K562 (cell line): ENCODE results near the gene MPND. TPM values are rescaled to one million over a fixed set of nuclear protein-coding genes. Genes with fewer than 3 reads are reported as not detected.

Source experiments
- BACH1 ChIP-seq: fragments of 200-800 bp; sonication (Bioruptor generic); IDR thresholded peaks from 2 replicates; pipeline ENCODE4 v1.6.1; 2016; ENCODE audit warnings: missing genetic modification characterization, missing compliant biosample characterization
- BCOR ChIP-seq: fragments of 450-650 bp; IDR thresholded peaks from 2 replicates; pipeline ENCODE4 v1.6.1; 2016
- BRD9 ChIP-seq: fragments of 450-650 bp; IDR thresholded peaks from 2 replicates; pipeline ENCODE4 v1.6.1; 2018; ENCODE audit warnings: low read depth; ENCODE audit not compliant: partially characterized antibody
- CBX3 ChIP-seq, 2 experiments: IDR thresholded peaks; 1 replicate in 1 of 2; 2 replicates in 1 of 2; pipeline ENCODE4 v1.6.1; 2012; ENCODE audit warnings: inconsistent platforms in 2 of 2, low read length in 2 of 2, borderline replicate concordance in 1 of 2, control low read depth in 1 of 2
- COPS2 ChIP-seq: fragments of 450-650 bp; conservative IDR thresholded peaks from 2 replicates; pipeline ENCODE4 v1.6.1; 2016; ENCODE audit warnings: mild to moderate bottlenecking, moderate library complexity
- HDAC6 ChIP-seq: IDR thresholded peaks from 2 replicates; pipeline ENCODE4 v1.6.1; 2012; ENCODE audit warnings: low read depth, mild to moderate bottlenecking, control low read depth, inconsistent platforms, low read length, moderate library complexity
- HOXB6 ChIP-seq: fragments of 250-450 bp; sonication (Bioruptor Pico); IDR thresholded peaks from 2 replicates; pipeline ENCODE4 v1.5.1; 2022; ENCODE audit warnings: mild to moderate bottlenecking, borderline replicate concordance
- NCOA4 ChIP-seq: fragments of 450-650 bp; IDR thresholded peaks from 2 replicates; pipeline ENCODE4 v1.6.1; 2018; ENCODE audit warnings: mild to moderate bottlenecking; ENCODE audit not compliant: partially characterized antibody
- PURB ChIP-seq: sonication (generic); formaldehyde crosslinking; IDR thresholded peaks from 2 replicates; pipeline ENCODE4 v1.9.0; 2021; ENCODE audit warnings: low read depth, mild to moderate bottlenecking, missing genetic modification reagents
- SOX6 ChIP-seq: fragments of 450-650 bp; IDR thresholded peaks from 2 replicates; pipeline ENCODE4 v1.6.1; 2014; ENCODE audit warnings: mild to moderate bottlenecking
- SP1 ChIP-seq: sonication (generic); formaldehyde crosslinking; IDR thresholded peaks from 2 replicates; pipeline ENCODE4 v1.8.1; 2022; ENCODE audit warnings: mild to moderate bottlenecking, missing genetic modification reagents
- SPI1 ChIP-seq: IDR thresholded peaks from 2 replicates; pipeline ENCODE4 v1.6.1; 2011; ENCODE audit warnings: low read depth, low read length, control low read depth, borderline replicate concordance
- SRF ChIP-seq, 2 experiments: fragments of 250-450, 450-650 bp in 1 of 2; sonication (Bioruptor Pico) in 1 of 2; sonication (generic) in 1 of 2; formaldehyde crosslinking; IDR thresholded peaks; 2 replicates each; pipeline versions ENCODE4 v1.5.0 to v1.5.1; 2020 to 2022; ENCODE audit warnings: mild to moderate bottlenecking in 1 of 2, missing genetic modification reagents in 1 of 2
- SRSF7 ChIP-seq: fragments of 200-400 bp; formaldehyde crosslinking; optimal IDR thresholded peaks from 2 replicates; pipeline ENCODE3; 2017; ENCODE audit warnings: mild to moderate bottlenecking, low read depth, low read length
- THRAP3 ChIP-seq: fragments of 450-650 bp; IDR thresholded peaks from 2 replicates; pipeline ENCODE4 v1.6.1; 2016; ENCODE audit warnings: mild to moderate bottlenecking, inconsistent platforms, borderline replicate concordance
- ZC3H11A ChIP-seq: IDR thresholded peaks from 2 replicates; pipeline ENCODE4 v1.6.1; 2012; ENCODE audit warnings: low read depth, low read length, improper control_type of control experiment
- ZNF143 ChIP-seq: sonication (generic); formaldehyde crosslinking; IDR thresholded peaks from 2 replicates; pipeline ENCODE4 v1.9.0; 2022; ENCODE audit warnings: mild to moderate bottlenecking, missing genetic modification reagents
- ZNF316 ChIP-seq: fragments of 450-650 bp; IDR thresholded peaks from 2 replicates; pipeline ENCODE4 v1.6.1; 2016
- polyA plus RNA-seq, 8 experiments: library from polyadenylated mRNA; depleted of rRNA in 4 of 8; stranded (reverse) in 5 of 8; unstranded in 3 of 8; fragments of >200 nt; fragmentation: Nextera tagmentation in 2 of 8; fragmentation: Illumina TruSeq in 1 of 8; extraction: Ambion mirVana in 2 of 8; extraction: Trizol in 1 of 8; gene quantifications; 2 replicates each; pipeline versions ENCODE4 v1.2.1 to v1.2.3, GENCODE V29; 2011 to 2014; ENCODE audit warnings: inconsistent platforms in 1 of 8, missing spikeins in 1 of 8
- total RNA-seq, 7 experiments: library from RNA; depleted of rRNA in 6 of 7; stranded (reverse); fragments of >200 nt in 6 of 7; fragmentation: Illumina TruSeq in 2 of 7; extraction: Trizol in 2 of 7; gene quantifications; 2 replicates each; pipeline versions ENCODE4 v1.2.1 to v1.2.3, GENCODE V29; 2011 to 2021; ENCODE audit warnings: low replicate concordance in 1 of 7
- TF ChIP-seq, protein P1 (sequence below): fragments of 450-650 bp; IDR thresholded peaks from 2 replicates; pipeline ENCODE4 v1.6.1; 2016; ENCODE audit warnings: missing biosample characterization, missing genetic modification characterization
- TF ChIP-seq, protein P2 (sequence below): fragments of 250-450 bp; sonication (Bioruptor Pico); IDR thresholded peaks from 2 replicates; pipeline ENCODE4 v1.9.0; 2021; ENCODE audit warnings: mild to moderate bottlenecking, inconsistent platforms
- TF ChIP-seq, protein P3 (sequence below): fragments of 250-450 bp; sonication (Bioruptor Pico); IDR thresholded peaks from 2 replicates; pipeline ENCODE4 v1.8.0; 2021; ENCODE audit warnings: borderline replicate concordance, mild to moderate bottlenecking, moderate library complexity; ENCODE audit not compliant: poor library complexity, severe bottlenecking
- TF ChIP-seq, protein P4 (sequence below): sonication (generic); formaldehyde crosslinking; IDR thresholded peaks from 2 replicates; pipeline ENCODE4 v1.8.0; 2022; ENCODE audit warnings: missing genetic modification reagents, mild to moderate bottlenecking, borderline replicate concordance
- TF ChIP-seq, protein P5 (sequence below), 2 experiments: IDR thresholded peaks; 2 replicates each; pipeline ENCODE4 v1.6.1; 2011; ENCODE audit warnings: borderline replicate concordance in 1 of 2, control low read depth in 1 of 2, low read depth in 1 of 2, low read length in 1 of 2, mild to moderate bottlenecking in 1 of 2, mixed read lengths in 1 of 2, moderate library complexity in 1 of 2; ENCODE audit not compliant: insufficient read depth in 1 of 2, insufficient read length in 1 of 2, poor library complexity in 1 of 2, severe bottlenecking in 1 of 2; ENCODE audit errors: extremely low read depth in 1 of 2

Gene MPND
- total and polyA plus RNA-seq, 9 of the 15 experiments (the other 6 are each of a cell fraction or from before 2014, with no cell fraction given) = 0.25 to 14.0 (median 3.9) TPM

DNA sequence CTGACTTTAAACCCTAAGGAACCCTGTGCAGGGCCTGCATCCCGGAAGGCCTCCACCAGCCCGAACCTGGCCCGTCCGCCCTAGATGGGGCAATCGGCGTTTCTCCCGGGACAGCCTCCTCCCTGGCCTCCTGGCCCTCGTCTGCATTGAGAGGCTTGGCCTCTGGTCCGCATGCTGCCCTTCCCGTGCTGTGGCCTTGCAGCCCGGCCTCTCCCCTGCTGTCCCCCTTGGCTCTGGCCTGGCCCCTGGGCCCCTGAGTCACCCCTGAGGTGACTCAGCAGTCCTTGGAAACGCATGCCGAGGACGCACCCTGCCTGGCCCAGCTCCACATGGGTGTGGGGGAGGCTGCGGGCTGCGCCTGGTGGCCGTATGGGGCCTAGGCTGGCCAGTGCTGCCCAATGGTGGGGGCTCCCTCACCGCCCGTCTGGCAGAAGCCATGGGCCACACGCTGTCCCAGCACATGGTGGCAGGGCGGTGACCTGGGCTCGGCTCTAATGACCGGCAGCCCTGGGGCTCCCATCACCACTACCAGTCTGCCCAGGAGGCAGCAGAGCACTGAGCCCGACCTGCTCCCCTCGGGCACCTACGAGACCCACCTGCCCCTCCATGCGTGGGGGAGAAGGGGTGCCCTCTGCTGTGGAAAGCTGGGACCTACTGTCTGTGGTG lies 31.3 kb downstream of the MPND start (continued):
- TF ChIP-seq HOXB6 (CRISPR knock-in tag) = no peak
- TF ChIP-seq CBX3 (IDR thresholded peaks at IDR 0.05; ENCODE audit: borderline replicate concordance in 1 of 2, low read length in 2 of 2) = peak in 1 of 2 experiments; percentile 80; a peak in 2 of 3 replicates
- TF ChIP-seq COPS2 = no peak
- peak; percentile 41 for TF ChIP-seq BRD9
- peak; percentile 99 for TF ChIP-seq BACH1 (tag)
- TF ChIP-seq NCOA4 = no peak
- TF ChIP-seq, protein P1, sequence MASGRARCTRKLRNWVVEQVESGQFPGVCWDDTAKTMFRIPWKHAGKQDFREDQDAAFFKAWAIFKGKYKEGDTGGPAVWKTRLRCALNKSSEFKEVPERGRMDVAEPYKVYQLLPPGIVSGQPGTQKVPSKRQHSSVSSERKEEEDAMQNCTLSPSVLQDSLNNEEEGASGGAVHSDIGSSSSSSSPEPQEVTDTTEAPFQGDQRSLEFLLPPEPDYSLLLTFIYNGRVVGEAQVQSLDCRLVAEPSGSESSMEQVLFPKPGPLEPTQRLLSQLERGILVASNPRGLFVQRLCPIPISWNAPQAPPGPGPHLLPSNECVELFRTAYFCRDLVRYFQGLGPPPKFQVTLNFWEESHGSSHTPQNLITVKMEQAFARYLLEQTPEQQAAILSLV (tag) = peak; percentile 63; the same call in 1 of the 2 replicates
- no peak for TF ChIP-seq SPI1
- TF ChIP-seq THRAP3 = no peak
- no peak for TF ChIP-seq PURB
- TF ChIP-seq, protein P2, sequence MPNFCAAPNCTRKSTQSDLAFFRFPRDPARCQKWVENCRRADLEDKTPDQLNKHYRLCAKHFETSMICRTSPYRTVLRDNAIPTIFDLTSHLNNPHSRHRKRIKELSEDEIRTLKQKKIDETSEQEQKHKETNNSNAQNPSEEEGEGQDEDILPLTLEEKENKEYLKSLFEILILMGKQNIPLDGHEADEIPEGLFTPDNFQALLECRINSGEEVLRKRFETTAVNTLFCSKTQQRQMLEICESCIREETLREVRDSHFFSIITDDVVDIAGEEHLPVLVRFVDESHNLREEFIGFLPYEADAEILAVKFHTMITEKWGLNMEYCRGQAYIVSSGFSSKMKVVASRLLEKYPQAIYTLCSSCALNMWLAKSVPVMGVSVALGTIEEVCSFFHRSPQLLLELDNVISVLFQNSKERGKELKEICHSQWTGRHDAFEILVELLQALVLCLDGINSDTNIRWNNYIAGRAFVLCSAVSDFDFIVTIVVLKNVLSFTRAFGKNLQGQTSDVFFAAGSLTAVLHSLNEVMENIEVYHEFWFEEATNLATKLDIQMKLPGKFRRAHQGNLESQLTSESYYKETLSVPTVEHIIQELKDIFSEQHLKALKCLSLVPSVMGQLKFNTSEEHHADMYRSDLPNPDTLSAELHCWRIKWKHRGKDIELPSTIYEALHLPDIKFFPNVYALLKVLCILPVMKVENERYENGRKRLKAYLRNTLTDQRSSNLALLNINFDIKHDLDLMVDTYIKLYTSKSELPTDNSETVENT = peak; percentile 74
- TF ChIP-seq, protein P3, sequence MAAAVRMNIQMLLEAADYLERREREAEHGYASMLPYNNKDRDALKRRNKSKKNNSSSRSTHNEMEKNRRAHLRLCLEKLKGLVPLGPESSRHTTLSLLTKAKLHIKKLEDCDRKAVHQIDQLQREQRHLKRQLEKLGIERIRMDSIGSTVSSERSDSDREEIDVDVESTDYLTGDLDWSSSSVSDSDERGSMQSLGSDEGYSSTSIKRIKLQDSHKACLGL (CRISPR knock-in tag) = peak; percentile 47
- peak; percentile 83 for TF ChIP-seq SOX6
- no peak for TF ChIP-seq SRSF7
- no peak for TF ChIP-seq HDAC6
- peak; percentile 100 for TF ChIP-seq ZNF316
- no peak for TF ChIP-seq ZC3H11A
- TF ChIP-seq, protein P4, sequence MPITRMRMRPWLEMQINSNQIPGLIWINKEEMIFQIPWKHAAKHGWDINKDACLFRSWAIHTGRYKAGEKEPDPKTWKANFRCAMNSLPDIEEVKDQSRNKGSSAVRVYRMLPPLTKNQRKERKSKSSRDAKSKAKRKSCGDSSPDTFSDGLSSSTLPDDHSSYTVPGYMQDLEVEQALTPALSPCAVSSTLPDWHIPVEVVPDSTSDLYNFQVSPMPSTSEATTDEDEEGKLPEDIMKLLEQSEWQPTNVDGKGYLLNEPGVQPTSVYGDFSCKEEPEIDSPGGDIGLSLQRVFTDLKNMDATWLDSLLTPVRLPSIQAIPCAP (CRISPR knock-in tag) = no peak
- peak; percentile 71 for TF ChIP-seq BCOR
- TF ChIP-seq SRF (CRISPR knock-in tag; IDR thresholded peaks at IDR 0.05) = peak; percentile 50 to 69; a peak in 2 of 4 replicates
- TF ChIP-seq SP1 (CRISPR knock-in tag) = peak; percentile 81
- TF ChIP-seq, protein P5, sequence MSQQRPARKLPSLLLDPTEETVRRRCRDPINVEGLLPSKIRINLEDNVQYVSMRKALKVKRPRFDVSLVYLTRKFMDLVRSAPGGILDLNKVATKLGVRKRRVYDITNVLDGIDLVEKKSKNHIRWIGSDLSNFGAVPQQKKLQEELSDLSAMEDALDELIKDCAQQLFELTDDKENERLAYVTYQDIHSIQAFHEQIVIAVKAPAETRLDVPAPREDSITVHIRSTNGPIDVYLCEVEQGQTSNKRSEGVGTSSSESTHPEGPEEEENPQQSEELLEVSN (IDR thresholded peaks at IDR 0.05; ENCODE audit: borderline replicate concordance in 1 of 2, extremely low read depth in 1 of 2, insufficient read depth in 1 of 2, insufficient read length in 1 of 2, low read depth in 1 of 2, low read length in 1 of 2, poor library complexity in 1 of 2, severe bottlenecking in 1 of 2) = peak; percentile 94 to 95
- TF ChIP-seq ZNF143 (CRISPR knock-in tag) = peak; percentile 52; the same call in 1 of the 2 replicates
